H7 (cell line): ENCODE measurements around the gene SLC11A2. TPM values are rescaled to one million over a fixed set of nuclear protein-coding genes. Genes with fewer than 3 reads are reported as not detected.

Experiments used
- DNase-seq: peaks from one replicate; pipeline ENCODE4 v3.0.0; 2012
- H3K27me3 ChIP-seq: 2 replicates; pipeline ENCODE4 v1.6.0; 2011; ENCODE audit warnings: mild to moderate bottlenecking, low read length; ENCODE audit not compliant: control insufficient read depth, insufficient read depth
- H3K36me3 ChIP-seq: replicated peaks from 2 replicates; pipeline ENCODE4 v1.5.1; 2011; ENCODE audit warnings: low read length; ENCODE audit not compliant: control insufficient read depth, insufficient read depth
- H3K4me3 ChIP-seq: 2 replicates; pipeline ENCODE4 v1.5.1; 2011; ENCODE audit warnings: low read depth, mild to moderate bottlenecking, control low read depth, low read length, moderate library complexity; ENCODE audit not compliant: insufficient read depth
- total RNA-seq: library from RNA; depleted of rRNA; stranded (reverse); fragments of >200 nt; shearing (Covaris generic); gene quantifications from 2 replicates; pipeline ENCODE4 v1.2.3, GENCODE V29; 2014

SLC11A2 gene
- total RNA-seq, 1 experiment from 2014 or later, result 44.9 TPM

GRCh38 chr12:51047655-51048540, 21.7 kb upstream of the SLC11A2 start, which contains the start of gene LETMD1:
Gene LETMD1 (plus strand): TSS chr12:51048327. CDS start chr12:51048357, 30 bp downstream.
- peaks cover 1% of the 10 kb centered on the region for H3K36me3 ChIP-seq

GRCh38 chr12:51036279-51036678, 10.1 kb upstream of the SLC11A2 start:
- DNase-seq, result no peak
- no peaks in the 10 kb centered on the region for H3K27me3 ChIP-seq
- H3K4me3 ChIP-seq, result no peak overlapping the region
- no peaks in the 10 kb centered on the region for H3K36me3 ChIP-seq

More at GRCh38 chr12:51047655-51048540, 21.7 kb upstream of the SLC11A2 start, which contains the start of gene LETMD1:
- DNase-seq, result peak; percentile 94
- H3K4me3 ChIP-seq, result peak within 1 kb of the TSS; percentile 86
- H3K27me3 ChIP-seq, result no peaks in the 10 kb centered on the region

- no peak for DNase-seq
- H3K36me3 ChIP-seq, result no peaks in the 10 kb centered on the region
- no peak overlapping the region for H3K4me3 ChIP-seq
- H3K27me3 ChIP-seq, result no peaks in the 10 kb centered on the region
Measured at GRCh38 chr12:51033457-51034089, 7.4 kb upstream of the SLC11A2 start.

GRCh38 chr12:51033048-51033447, 6.9 kb upstream of the SLC11A2 start:
- no peak for DNase-seq
- Histone ChIP-seq H3K4me3 (no peak overlapping the region), H3K27me3 (no peaks in the 10 kb centered on the region), H3K36me3 (no peaks in the 10 kb centered on the region)

- Histone ChIP-seq H3K36me3 (no peaks in the 10 kb centered on the region), H3K27me3 (no peaks in the 10 kb centered on the region), H3K4me3 (no peak overlapping the region)
- no peak for DNase-seq
Measured at GRCh38 chr12:51028813-51029150, 2.6 kb upstream of the SLC11A2 start.

GRCh38 chr12:51028126-51028812, 2.1 kb upstream of the SLC11A2 start:
- H3K4me3 ChIP-seq, result no peak overlapping the region
- H3K36me3 ChIP-seq, result no peaks in the 10 kb centered on the region
- no peaks in the 10 kb centered on the region for H3K27me3 ChIP-seq
- peak; percentile 58 for DNase-seq

GRCh38 chr12:51027342-51027835, 1.2 kb upstream of the SLC11A2 start:
- H3K27me3 ChIP-seq, result no peaks in the 10 kb centered on the region
- no peaks in the 10 kb centered on the region for H3K36me3 ChIP-seq
- no peak for DNase-seq
- no peak overlapping the region for H3K4me3 ChIP-seq

- DNase-seq, result no peak
- H3K4me3 ChIP-seq, result peak overlapping the region; percentile 80
- H3K27me3 ChIP-seq, result no peaks in the 10 kb centered on the region
- no peaks in the 10 kb centered on the region for H3K36me3 ChIP-seq
Measured at GRCh38 chr12:51025338-51025835, 797 bp downstream of the SLC11A2 start.

GRCh38 chr12:51023625-51024382, 2.4 kb downstream of the SLC11A2 start:
- Histone ChIP-seq H3K4me3 (no peak overlapping the region), H3K27me3 (no peaks in the 10 kb centered on the region), H3K36me3 (no peaks in the 10 kb centered on the region)
- no peak for DNase-seq

- H3K27me3 ChIP-seq, result no peaks in the 10 kb centered on the region
- H3K4me3 ChIP-seq, result no peak overlapping the region
- no peak for DNase-seq
- no peaks in the 10 kb centered on the region for H3K36me3 ChIP-seq
Measured at GRCh38 chr12:51021694-51022093, 4.5 kb downstream of the SLC11A2 start.

GRCh38 chr12:51020448-51021182, 5.6 kb downstream of the SLC11A2 start:
- Histone ChIP-seq H3K27me3 (no peaks in the 10 kb centered on the region), H3K36me3 (no peaks in the 10 kb centered on the region; the same call in 1 of the 2 replicates), H3K4me3 (no peak overlapping the region)
- no peak for DNase-seq

- no peaks in the 10 kb centered on the region for H3K27me3 ChIP-seq
Measured at GRCh38 chr12:51019927-51020326, 6.3 kb downstream of the SLC11A2 start.

GRCh38 chr12:51018956-51019355, 7.2 kb downstream of the SLC11A2 start:
- H3K36me3 ChIP-seq, result no peaks in the 10 kb centered on the region; the same call in 1 of the 2 replicates
- DNase-seq, result no peak

More at GRCh38 chr12:51019927-51020326, 6.3 kb downstream of the SLC11A2 start:
- no peak for DNase-seq
- Histone ChIP-seq H3K36me3 (no peaks in the 10 kb centered on the region; the same call in 1 of the 2 replicates), H3K4me3 (no peak overlapping the region)

More at GRCh38 chr12:51018956-51019355, 7.2 kb downstream of the SLC11A2 start:
- Histone ChIP-seq H3K4me3 (no peak overlapping the region), H3K27me3 (no peaks in the 10 kb centered on the region)
